Keratinocyte (primary cell): ENCODE data around the gene HS3ST3B1. TPM values are rescaled to one million over a fixed set of nuclear protein-coding genes. Genes with fewer than 3 reads are reported as not detected.

Experiments used
- DNase-seq: peaks from one replicate; pipeline ENCODE4 v3.0.0-alpha.2; 2011; ENCODE audit warnings: low read depth, missing footprints, low spot score
- FAIRE-seq: peaks from 2 replicates; lab custom pipeline; 2011; peaks lifted over from hg19 to GRCh38; lab: Jason Lieb, UNC
- H2AFZ ChIP-seq: 2 replicates; pipeline ENCODE4 v1.6.0; 2012; ENCODE audit warnings: low read length, control low read depth, inconsistent platforms; ENCODE audit not compliant: control insufficient read depth
- H3K27ac ChIP-seq: 2 replicates; pipeline ENCODE4 v1.5.1; 2011; ENCODE audit warnings: low read length; ENCODE audit not compliant: control insufficient read depth, insufficient read depth
- H3K27me3 ChIP-seq: 3 replicates; pipeline ENCODE4 v1.6.0; 2011; ENCODE audit warnings: low read length; ENCODE audit not compliant: control insufficient read depth, insufficient read depth; ENCODE audit errors: extremely low read depth
- H3K36me3 ChIP-seq, 2 experiments: 2 replicates in 1 of 2; 3 replicates in 1 of 2; pipeline ENCODE4 v1.5.1; 2011; ENCODE audit warnings: low read length in 2 of 2, mild to moderate bottlenecking in 1 of 2; ENCODE audit not compliant: control insufficient read depth in 2 of 2, insufficient read depth in 2 of 2; ENCODE audit errors: extremely low read depth in 1 of 2
- H3K4me1 ChIP-seq: 3 replicates; pipeline ENCODE4 v1.5.1; 2011; ENCODE audit warnings: low read length; ENCODE audit not compliant: control insufficient read depth, insufficient read depth; ENCODE audit errors: extremely low read depth
- H3K4me2 ChIP-seq: 3 replicates; pipeline ENCODE4 v1.6.0; 2011; ENCODE audit warnings: low read depth, low read length; ENCODE audit not compliant: control insufficient read depth, insufficient read depth; ENCODE audit errors: extremely low read depth
- H3K4me3 ChIP-seq, 3 experiments: fragments of 200-600 bp in 1 of 3; sonication (generic) in 1 of 3; 2 replicates in 2 of 3; 3 replicates in 1 of 3; pipeline ENCODE4 v1.5.1; 2011 to 2016; ENCODE audit warnings: low read length in 3 of 3, mild to moderate bottlenecking in 3 of 3, control low read depth in 2 of 3, inconsistent platforms in 1 of 3, low read depth in 1 of 3, mixed read lengths in 1 of 3, mixed run types in 1 of 3, moderate library complexity in 1 of 3; ENCODE audit not compliant: control insufficient read depth in 2 of 3, insufficient read depth in 2 of 3; ENCODE audit errors: extremely low read depth in 1 of 3
- H3K79me2 ChIP-seq: 2 replicates; pipeline ENCODE4 v1.6.0; 2012; ENCODE audit warnings: low read length; ENCODE audit not compliant: control insufficient read depth, insufficient read depth
- H3K9ac ChIP-seq: 3 replicates; pipeline ENCODE4 v1.6.0; 2011; ENCODE audit warnings: low read length; ENCODE audit not compliant: control insufficient read depth, insufficient read depth; ENCODE audit errors: extremely low read depth
- H3K9me1 ChIP-seq: 3 replicates; pipeline ENCODE4 v1.6.0; 2011; ENCODE audit warnings: low read length; ENCODE audit not compliant: control insufficient read depth, insufficient read depth; ENCODE audit errors: extremely low read depth
- H3K9me3 ChIP-seq: 2 replicates; pipeline ENCODE4 v1.5.1; 2012; ENCODE audit warnings: low read depth, low read length; ENCODE audit not compliant: control insufficient read depth
- H4K20me1 ChIP-seq: 3 replicates; pipeline ENCODE4 v1.6.0; 2011; ENCODE audit warnings: low read length; ENCODE audit not compliant: control insufficient read depth, insufficient read depth; ENCODE audit errors: extremely low read depth
- CTCF ChIP-seq, 3 experiments: IDR thresholded peaks in 1 of 3; conservative IDR thresholded peaks in 1 of 3; optimal IDR thresholded peaks in 1 of 3; 2 replicates in 2 of 3; 3 replicates in 1 of 3; pipeline versions ENCODE3 to v1.5.1; 2011; ENCODE audit warnings: low read length in 3 of 3, mild to moderate bottlenecking in 3 of 3, moderate library complexity in 2 of 3, control low read depth in 1 of 3, inconsistent platforms in 1 of 3; ENCODE audit not compliant: insufficient read depth in 2 of 3; ENCODE audit errors: extremely low read depth in 1 of 3
- EZH2 ChIP-seq: IDR thresholded peaks from one replicate; pipeline ENCODE4 v1.6.1; 2012; ENCODE audit warnings: inconsistent platforms, mild to moderate bottlenecking, low read length, moderate library complexity
- dilution Hi-C: fragments of 300-500 bp; cut with MboI; formaldehyde crosslinking; loops from one replicate; pipeline ENCODE4 v1.7.0; 2020; ENCODE audit warnings: low sequenced_read_pairs; ENCODE audit not compliant: extremely low pct_ligation_motif_present
- polyA plus RNA-seq, 5 experiments: library from polyadenylated mRNA; depleted of rRNA in 3 of 5; stranded (reverse) in 3 of 5; stranded (forward) in 1 of 5; unstranded in 1 of 5; fragments of >200 nt; gene quantifications; 1 replicate in 1 of 5; 2 replicates in 3 of 5; 3 replicates in 1 of 5; pipeline versions ENCODE4 v1.2.1 to v1.2.3, GENCODE V29; 2011 to 2012; ENCODE audit warnings: missing spikeins in 2 of 5, low read depth in 1 of 5, low replicate concordance in 1 of 5

The HS3ST3B1 gene
- polyA plus RNA-seq, 1 donor (not counting 4 experiments of a cell fraction or from before 2014, with no cell fraction given): 3.9 TPM

- TF ChIP-seq EZH2: no peak
- TF ChIP-seq CTCF (optimal IDR thresholded peaks at IDR 0.05 in 1 of 3, IDR thresholded peaks at IDR 0.05 in 1 of 3, conservative IDR thresholded peaks at IDR 0.05 in 1 of 3; ENCODE audit: extremely low read depth in 1 of 3, insufficient read depth in 2 of 3, low read length in 3 of 3): no peak
- H3K4me1 ChIP-seq: no peaks in the 10 kb centered on the region
- no peaks in the 10 kb centered on the region for H3K9me3 ChIP-seq
- H3K27ac ChIP-seq: no peak overlapping the region
- H3K27me3 ChIP-seq: no peaks in the 10 kb centered on the region
- no peak overlapping the region for H3K4me2 ChIP-seq
- FAIRE-seq (no peak), DNase-seq (no peak)
- H3K9me1 ChIP-seq: no peaks in the 10 kb centered on the region
- no peak overlapping the region for H3K4me3 ChIP-seq
- H2AFZ ChIP-seq: no peak overlapping the region
- dilution Hi-C loops: no loop called here
- no peaks in the 10 kb centered on the region for H3K79me2 ChIP-seq
- H3K36me3 ChIP-seq: no peaks in the 10 kb centered on the region
- no peak overlapping the region for H3K9ac ChIP-seq
- H4K20me1 ChIP-seq: no peaks in the 10 kb centered on the region
Observed at GRCh38 chr17:14355556-14355955, 54.7 kb downstream of the HS3ST3B1 start.

GRCh38 chr17:14359163-14360020 lies 58.5 kb downstream of the HS3ST3B1 start:
- Histone ChIP-seq H2AFZ (no peak overlapping the region), H3K36me3 (no peaks in the 10 kb centered on the region), H3K27me3 (no peaks in the 10 kb centered on the region), H3K27ac (no peak overlapping the region), H3K9ac (no peak overlapping the region), H3K4me3 (no peak overlapping the region), H3K4me1 (no peaks in the 10 kb centered on the region), H3K9me3 (no peaks in the 10 kb centered on the region), H3K79me2 (no peaks in the 10 kb centered on the region), H3K4me2 (no peak overlapping the region), H4K20me1 (no peaks in the 10 kb centered on the region), H3K9me1 (no peaks in the 10 kb centered on the region)
- FAIRE-seq (no peak), DNase-seq (no peak)
- TF ChIP-seq EZH2 (no peak), CTCF (optimal IDR thresholded peaks at IDR 0.05 in 1 of 3, IDR thresholded peaks at IDR 0.05 in 1 of 3, conservative IDR thresholded peaks at IDR 0.05 in 1 of 3; ENCODE audit: extremely low read depth in 1 of 3, insufficient read depth in 2 of 3, low read length in 3 of 3) (no peak)
- dilution Hi-C loops: no loop called here
